AG04449 (cell line): ENCODE data around the gene FCHSD2.

Experiments used
- CTCF ChIA-PET: fragments of 350-600 bp; formaldehyde crosslinking; extraction: SDS; loops from one replicate; lab custom pipeline; 2021; ENCODE audit warnings: antibody characterized with exemption; lab: Yijun Ruan, JAX
- POLR2A ChIA-PET: fragments of 400-600, 350-600 bp; formaldehyde crosslinking; extraction: SDS; loops from one replicate; lab custom pipeline; 2020; ENCODE audit warnings: antibody characterized with exemption, inconsistent platforms; lab: Yijun Ruan, JAX
- DNase-seq: peaks from one replicate; pipeline ENCODE4 v3.0.0-alpha.2; 2010; ENCODE audit warnings: low read depth, low spot score
- H3K4me3 ChIP-seq: 2 replicates; pipeline ENCODE4 v1.5.1; 2011; ENCODE audit warnings: low read depth, mild to moderate bottlenecking, control low read depth, low read length
- TF ChIP-seq, protein P1 (sequence below): IDR thresholded peaks from one replicate; pipeline ENCODE4 v1.5.1; 2011; ENCODE audit warnings: mild to moderate bottlenecking, moderate library complexity, low read length, control low read depth, inconsistent platforms; ENCODE audit not compliant: insufficient read depth; ENCODE audit errors: missing control alignments

The FCHSD2 gene

DNA sequence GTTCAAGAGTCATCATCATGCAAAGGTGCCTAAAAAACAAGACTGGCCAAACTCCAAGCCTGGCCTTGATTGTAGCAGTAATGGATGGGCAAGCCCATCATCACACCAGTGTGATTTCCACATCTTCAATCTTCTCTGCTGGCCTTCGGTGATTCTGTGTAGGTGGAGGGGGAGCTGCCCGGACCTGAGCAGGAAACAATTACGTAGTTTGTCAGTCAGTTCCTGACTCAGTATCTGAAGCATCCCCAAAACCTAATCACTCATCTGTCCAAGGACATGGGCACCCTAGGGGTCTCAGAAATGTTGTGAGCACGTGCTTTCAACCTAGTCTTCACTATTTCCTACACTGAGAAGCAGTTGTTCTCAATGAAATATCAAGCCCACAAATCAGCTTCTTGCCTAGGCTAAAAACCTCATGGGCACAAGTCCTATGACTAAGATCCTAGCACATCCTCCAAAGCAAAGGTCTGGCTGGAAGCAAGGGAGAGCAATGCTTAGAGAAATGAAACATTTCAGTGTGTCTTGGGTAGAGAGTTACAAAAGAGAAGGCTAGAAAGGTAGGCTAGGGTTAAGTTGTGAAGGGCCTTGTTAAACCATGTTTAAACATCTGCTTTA is 303.3 kb downstream of the FCHSD2 start:
- TF ChIP-seq, protein P1, sequence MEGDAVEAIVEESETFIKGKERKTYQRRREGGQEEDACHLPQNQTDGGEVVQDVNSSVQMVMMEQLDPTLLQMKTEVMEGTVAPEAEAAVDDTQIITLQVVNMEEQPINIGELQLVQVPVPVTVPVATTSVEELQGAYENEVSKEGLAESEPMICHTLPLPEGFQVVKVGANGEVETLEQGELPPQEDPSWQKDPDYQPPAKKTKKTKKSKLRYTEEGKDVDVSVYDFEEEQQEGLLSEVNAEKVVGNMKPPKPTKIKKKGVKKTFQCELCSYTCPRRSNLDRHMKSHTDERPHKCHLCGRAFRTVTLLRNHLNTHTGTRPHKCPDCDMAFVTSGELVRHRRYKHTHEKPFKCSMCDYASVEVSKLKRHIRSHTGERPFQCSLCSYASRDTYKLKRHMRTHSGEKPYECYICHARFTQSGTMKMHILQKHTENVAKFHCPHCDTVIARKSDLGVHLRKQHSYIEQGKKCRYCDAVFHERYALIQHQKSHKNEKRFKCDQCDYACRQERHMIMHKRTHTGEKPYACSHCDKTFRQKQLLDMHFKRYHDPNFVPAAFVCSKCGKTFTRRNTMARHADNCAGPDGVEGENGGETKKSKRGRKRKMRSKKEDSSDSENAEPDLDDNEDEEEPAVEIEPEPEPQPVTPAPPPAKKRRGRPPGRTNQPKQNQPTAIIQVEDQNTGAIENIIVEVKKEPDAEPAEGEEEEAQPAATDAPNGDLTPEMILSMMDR = no peak
- CTCF ChIA-PET = interaction anchor here (1.0 to 3.7 kb wide), 5 partner anchors 7 to 346 kb away, joined by 3 to 42 read pairs (median 14); no protein-coding TSS in a partner anchor
- no peak overlapping the region for H3K4me3 ChIP-seq
- no peak for DNase-seq
- POLR2A ChIA-PET = no interaction called here

DNA sequence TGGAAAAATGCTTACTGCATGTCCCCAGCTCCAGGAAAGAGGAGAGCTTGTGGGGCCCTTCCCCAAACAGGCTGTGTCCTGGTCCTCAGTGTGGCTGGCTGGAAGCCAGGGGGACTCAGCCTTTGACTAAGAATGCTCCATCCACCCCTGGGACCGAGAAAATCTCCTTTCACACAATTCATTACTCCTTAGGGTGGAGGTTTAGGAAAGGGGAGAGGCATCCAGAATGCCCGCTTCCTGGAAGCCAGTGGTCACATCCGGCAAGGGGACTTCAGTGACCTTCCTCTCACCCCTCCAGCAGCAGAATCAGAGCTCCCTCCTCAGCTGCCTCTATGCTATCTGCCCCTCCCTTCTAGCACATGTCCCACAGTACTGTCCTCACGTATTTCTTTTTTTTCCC is 306.0 kb downstream of the FCHSD2 start:
- ChIA-PET POLR2A (no interaction called here), CTCF (interaction anchor here (0.8 to 11.3 kb wide), 6 partner anchors 10 to 453 kb away, joined by 3 to 324 read pairs (median 4); no protein-coding TSS in a partner anchor)
- TF ChIP-seq, protein P1 = no peak
- H3K4me3 ChIP-seq = no peak overlapping the region
- no peak for DNase-seq

DNA sequence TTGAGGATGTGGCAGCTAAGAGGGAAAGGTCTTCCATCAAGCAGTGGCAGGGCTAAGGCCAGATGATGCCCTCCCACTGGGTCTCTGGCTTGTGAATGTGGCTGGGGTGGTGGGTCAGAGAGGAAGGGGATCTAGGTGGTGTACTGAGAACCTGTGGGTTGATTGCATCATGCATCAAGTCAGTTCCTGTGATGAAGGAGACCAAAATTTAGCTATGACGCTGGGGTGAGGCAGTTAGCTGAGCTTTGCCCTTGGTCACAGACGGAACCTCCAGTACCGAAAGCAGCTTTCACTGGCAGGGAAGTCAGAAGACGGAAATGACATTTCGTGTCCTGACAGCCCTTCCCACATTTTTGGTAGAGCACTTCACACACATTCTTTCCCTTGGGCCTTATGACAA is 307.2 kb downstream of the FCHSD2 start:
- no peak for DNase-seq
- TF ChIP-seq, protein P1 = no peak
- H3K4me3 ChIP-seq = no peak overlapping the region
- ChIA-PET POLR2A (no interaction called here), CTCF (interaction anchor here (1.3 to 11.3 kb wide), 4 partner anchors 13 to 409 kb away, joined by 3 to 324 read pairs (median 33); no protein-coding TSS in a partner anchor)

DNA sequence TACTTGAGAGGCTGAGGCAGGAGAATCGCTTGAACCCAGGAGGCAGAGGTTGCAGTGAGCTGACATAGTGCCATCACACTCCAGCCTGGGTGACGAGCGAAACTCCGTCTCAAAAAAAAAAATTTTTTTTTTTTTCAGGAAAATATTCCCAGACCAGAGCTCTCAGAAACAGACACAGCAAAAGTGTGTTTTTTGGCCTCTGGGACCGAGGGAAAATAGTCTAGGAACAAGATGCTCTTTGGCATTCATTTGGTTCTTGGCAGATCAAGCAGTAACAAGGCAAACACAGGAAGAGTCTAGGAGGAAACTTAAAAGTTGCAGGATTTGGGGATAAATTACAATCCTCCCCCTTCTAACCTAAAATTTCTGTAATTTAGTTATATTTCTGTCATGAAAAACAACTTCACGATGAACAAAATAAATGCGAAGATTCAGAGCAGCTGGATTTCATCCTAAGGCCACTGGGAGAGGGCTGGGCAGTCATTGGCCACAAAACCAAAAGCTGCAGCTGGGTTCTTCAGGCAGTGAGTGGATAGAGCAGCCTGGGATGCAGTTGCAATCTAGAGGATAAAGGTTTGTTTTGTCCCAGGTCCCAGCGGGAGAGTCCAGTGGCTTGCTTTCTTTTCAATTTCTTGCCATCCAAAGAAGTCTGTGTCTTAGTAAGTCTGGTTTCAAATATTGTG is 308.2 kb downstream of the FCHSD2 start:
- no peak overlapping the region for H3K4me3 ChIP-seq
- TF ChIP-seq, protein P1 = no peak
- ChIA-PET POLR2A (no interaction called here), CTCF (interaction anchor here (0.7 to 11.3 kb wide), 10 partner anchors 7 to 424 kb away, joined by 3 to 324 read pairs (median 6); no protein-coding TSS in a partner anchor)
- no peak for DNase-seq

DNA sequence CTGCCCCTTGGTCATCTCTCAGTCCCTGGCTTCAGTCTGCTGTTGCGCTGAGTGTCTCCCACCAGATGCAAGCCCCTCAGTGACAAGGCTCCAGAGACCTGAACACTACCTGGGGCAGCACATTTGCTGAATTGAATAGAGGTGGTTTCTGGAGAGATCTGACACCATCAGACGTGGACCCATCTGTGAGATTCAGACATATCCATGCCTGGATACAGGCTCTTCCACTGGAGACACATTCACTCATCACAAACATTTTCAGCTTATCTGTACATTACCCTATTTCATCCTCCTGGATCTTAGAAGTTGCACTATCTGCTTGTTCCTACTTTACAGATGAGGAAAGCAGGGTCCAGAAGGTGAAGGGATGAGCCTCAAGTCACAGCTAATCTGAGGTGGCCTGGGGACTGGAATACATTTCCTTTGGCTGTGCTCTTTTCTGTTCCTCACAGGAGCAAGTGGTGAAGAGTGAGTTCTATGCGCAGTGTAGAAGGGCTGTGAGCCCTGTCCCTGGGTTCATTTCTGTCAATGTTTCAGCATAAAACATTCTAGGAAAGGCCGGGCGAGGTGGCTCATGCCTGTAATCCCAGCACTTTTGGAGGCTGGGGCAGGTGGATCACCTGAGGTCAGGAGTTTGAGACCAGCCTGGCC is 308.9 kb downstream of the FCHSD2 start:
- no peak for DNase-seq
- ChIA-PET POLR2A (interaction anchor here (1.4 kb wide), 1 partner anchor 345 kb away, joined by 3 read pairs; no protein-coding TSS in a partner anchor), CTCF (interaction anchor here (1.0 to 11.3 kb wide), 17 partner anchors 7 to 425 kb away, joined by 3 to 324 read pairs (median 5); no protein-coding TSS in a partner anchor)
- TF ChIP-seq, protein P1 = no peak
- no peak overlapping the region for H3K4me3 ChIP-seq
